ENCODE data around the gene DPP6. TPM values are rescaled to one million over a fixed set of nuclear protein-coding genes. Genes with fewer than 3 reads are reported as not detected.

Gene DPP6
- total RNA-seq, 1 experiment from 2014 or later, result not detected

DNA sequence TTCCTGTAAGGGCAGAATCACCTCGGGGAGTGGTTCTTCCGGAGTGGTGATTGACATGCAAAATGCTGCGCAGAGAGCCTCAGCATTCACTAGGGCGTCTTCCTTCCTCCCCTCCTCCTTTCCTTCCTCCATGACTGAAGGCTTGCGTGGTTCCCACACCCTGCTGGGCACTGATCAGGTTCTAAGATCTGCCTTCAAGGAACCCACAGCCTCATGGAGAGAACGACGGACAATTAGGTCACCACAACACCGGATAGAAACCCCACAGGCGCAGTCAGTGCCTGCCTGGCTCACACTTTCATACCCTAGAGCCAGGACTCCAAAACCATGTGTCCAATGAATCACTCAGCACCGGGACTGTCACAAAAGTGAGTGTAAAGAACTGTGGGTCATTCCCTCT, 131.3 kb downstream of the DPP6 start:
- Mint-ChIP-seq H3K27ac (no peak overlapping the region), H3K4me1 (no peaks in the 10 kb centered on the region), H3K9me3 (peaks cover 84% of the 10 kb centered on the region), H3K27me3 (ENCODE audit: low read depth) (peaks cover 9% of the 10 kb centered on the region), H3K36me3 (peaks cover 71% of the 10 kb centered on the region), H3K4me3 (no peak overlapping the region)
- DNase-seq (ENCODE audit: low spot score) (no peak), ATAC-seq (no peak)
- TF ChIP-seq, protein P1, sequence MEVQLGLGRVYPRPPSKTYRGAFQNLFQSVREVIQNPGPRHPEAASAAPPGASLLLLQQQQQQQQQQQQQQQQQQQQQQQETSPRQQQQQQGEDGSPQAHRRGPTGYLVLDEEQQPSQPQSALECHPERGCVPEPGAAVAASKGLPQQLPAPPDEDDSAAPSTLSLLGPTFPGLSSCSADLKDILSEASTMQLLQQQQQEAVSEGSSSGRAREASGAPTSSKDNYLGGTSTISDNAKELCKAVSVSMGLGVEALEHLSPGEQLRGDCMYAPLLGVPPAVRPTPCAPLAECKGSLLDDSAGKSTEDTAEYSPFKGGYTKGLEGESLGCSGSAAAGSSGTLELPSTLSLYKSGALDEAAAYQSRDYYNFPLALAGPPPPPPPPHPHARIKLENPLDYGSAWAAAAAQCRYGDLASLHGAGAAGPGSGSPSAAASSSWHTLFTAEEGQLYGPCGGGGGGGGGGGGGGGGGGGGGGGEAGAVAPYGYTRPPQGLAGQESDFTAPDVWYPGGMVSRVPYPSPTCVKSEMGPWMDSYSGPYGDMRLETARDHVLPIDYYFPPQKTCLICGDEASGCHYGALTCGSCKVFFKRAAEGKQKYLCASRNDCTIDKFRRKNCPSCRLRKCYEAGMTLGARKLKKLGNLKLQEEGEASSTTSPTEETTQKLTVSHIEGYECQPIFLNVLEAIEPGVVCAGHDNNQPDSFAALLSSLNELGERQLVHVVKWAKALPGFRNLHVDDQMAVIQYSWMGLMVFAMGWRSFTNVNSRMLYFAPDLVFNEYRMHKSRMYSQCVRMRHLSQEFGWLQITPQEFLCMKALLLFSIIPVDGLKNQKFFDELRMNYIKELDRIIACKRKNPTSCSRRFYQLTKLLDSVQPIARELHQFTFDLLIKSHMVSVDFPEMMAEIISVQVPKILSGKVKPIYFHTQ (CRISPR knock-in tag; IDR thresholded peaks at IDR 0.05), result no peak
- TF ChIP-seq TEAD1 (CRISPR knock-in tag; IDR thresholded peaks at IDR 0.05), result no peak
- no peak for TF ChIP-seq NR1H2 (CRISPR knock-in tag; IDR thresholded peaks at IDR 0.05)
- no peak for TF ChIP-seq ZNF425 (CRISPR knock-in tag; conservative IDR thresholded peaks at IDR 0.05)
- TF ChIP-seq, protein P2, sequence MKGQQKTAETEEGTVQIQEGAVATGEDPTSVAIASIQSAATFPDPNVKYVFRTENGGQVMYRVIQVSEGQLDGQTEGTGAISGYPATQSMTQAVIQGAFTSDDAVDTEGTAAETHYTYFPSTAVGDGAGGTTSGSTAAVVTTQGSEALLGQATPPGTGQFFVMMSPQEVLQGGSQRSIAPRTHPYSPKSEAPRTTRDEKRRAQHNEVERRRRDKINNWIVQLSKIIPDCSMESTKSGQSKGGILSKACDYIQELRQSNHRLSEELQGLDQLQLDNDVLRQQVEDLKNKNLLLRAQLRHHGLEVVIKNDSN (CRISPR knock-in tag; IDR thresholded peaks at IDR 0.05), result no peak
- TF ChIP-seq IRF2 (CRISPR knock-in tag; IDR thresholded peaks at IDR 0.05; ENCODE audit: borderline replicate concordance, low read depth), result no peak
- no peak for TF ChIP-seq ZNF232 (CRISPR knock-in tag; IDR thresholded peaks at IDR 0.05)
- no peak for TF ChIP-seq MAX (CRISPR knock-in tag; IDR thresholded peaks at IDR 0.05)
- TF ChIP-seq ZNF416 (CRISPR knock-in tag; IDR thresholded peaks at IDR 0.05), result no peak
- TF ChIP-seq KAT7 (CRISPR knock-in tag; IDR thresholded peaks at IDR 0.05; ENCODE audit: borderline replicate concordance), result no peak
- TF ChIP-seq PRRX2 (CRISPR knock-in tag; IDR thresholded peaks at IDR 0.05), result no peak
- TF ChIP-seq CDX4 (CRISPR knock-in tag; IDR thresholded peaks at IDR 0.05; ENCODE audit: borderline replicate concordance), result no peak
- TF ChIP-seq CBFB (CRISPR knock-in tag; IDR thresholded peaks at IDR 0.05; ENCODE audit: low read depth), result no peak
- TF ChIP-seq ZNF121 (CRISPR knock-in tag; IDR thresholded peaks at IDR 0.05), result no peak
- no peak for TF ChIP-seq FOXJ3 (CRISPR knock-in tag; IDR thresholded peaks at IDR 0.05; ENCODE audit: borderline replicate concordance)
- no peak for TF ChIP-seq HMGXB4 (CRISPR knock-in tag; IDR thresholded peaks at IDR 0.05)
- TF ChIP-seq MLX (CRISPR knock-in tag; IDR thresholded peaks at IDR 0.05), result no peak
- TF ChIP-seq ZNF512 (CRISPR knock-in tag; IDR thresholded peaks at IDR 0.05; ENCODE audit: borderline replicate concordance), result no peak
- POLR2A ChIA-PET, result no interaction called here
- CTCF ChIA-PET, result no interaction called here
